Measurements from ENCODE around the gene RNF169. TPM values are rescaled to one million over a fixed set of nuclear protein-coding genes. Genes with fewer than 3 reads are reported as not detected.
A peak's percentile ranks its signal among the peaks of the same experiment; 100 is the strongest.

The RNF169 gene
- total and polyA plus RNA-seq, 9 of the 15 experiments (the other 6 are each of a cell fraction or from before 2014, with no cell fraction given), result 0.68 to 18.1 (median 10.1) TPM

- TF ChIP-seq, protein P1, sequence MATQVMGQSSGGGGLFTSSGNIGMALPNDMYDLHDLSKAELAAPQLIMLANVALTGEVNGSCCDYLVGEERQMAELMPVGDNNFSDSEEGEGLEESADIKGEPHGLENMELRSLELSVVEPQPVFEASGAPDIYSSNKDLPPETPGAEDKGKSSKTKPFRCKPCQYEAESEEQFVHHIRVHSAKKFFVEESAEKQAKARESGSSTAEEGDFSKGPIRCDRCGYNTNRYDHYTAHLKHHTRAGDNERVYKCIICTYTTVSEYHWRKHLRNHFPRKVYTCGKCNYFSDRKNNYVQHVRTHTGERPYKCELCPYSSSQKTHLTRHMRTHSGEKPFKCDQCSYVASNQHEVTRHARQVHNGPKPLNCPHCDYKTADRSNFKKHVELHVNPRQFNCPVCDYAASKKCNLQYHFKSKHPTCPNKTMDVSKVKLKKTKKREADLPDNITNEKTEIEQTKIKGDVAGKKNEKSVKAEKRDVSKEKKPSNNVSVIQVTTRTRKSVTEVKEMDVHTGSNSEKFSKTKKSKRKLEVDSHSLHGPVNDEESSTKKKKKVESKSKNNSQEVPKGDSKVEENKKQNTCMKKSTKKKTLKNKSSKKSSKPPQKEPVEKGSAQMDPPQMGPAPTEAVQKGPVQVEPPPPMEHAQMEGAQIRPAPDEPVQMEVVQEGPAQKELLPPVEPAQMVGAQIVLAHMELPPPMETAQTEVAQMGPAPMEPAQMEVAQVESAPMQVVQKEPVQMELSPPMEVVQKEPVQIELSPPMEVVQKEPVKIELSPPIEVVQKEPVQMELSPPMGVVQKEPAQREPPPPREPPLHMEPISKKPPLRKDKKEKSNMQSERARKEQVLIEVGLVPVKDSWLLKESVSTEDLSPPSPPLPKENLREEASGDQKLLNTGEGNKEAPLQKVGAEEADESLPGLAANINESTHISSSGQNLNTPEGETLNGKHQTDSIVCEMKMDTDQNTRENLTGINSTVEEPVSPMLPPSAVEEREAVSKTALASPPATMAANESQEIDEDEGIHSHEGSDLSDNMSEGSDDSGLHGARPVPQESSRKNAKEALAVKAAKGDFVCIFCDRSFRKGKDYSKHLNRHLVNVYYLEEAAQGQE (IDR thresholded peaks at IDR 0.05; ENCODE audit: borderline replicate concordance), result no peak
- TF ChIP-seq, protein P1 (CRISPR knock-in tag; IDR thresholded peaks at IDR 0.05; ENCODE audit: low read depth), result no peak
- TF ChIP-seq GATA2 (CRISPR knock-in tag; IDR thresholded peaks at IDR 0.05) (no peak), DIDO1 (tag; IDR thresholded peaks at IDR 0.05; ENCODE audit: low read depth) (no peak), CXXC5 (CRISPR knock-in tag; IDR thresholded peaks at IDR 0.05) (peak; percentile 83), FOXA1 (IDR thresholded peaks at IDR 0.05; ENCODE audit: borderline replicate concordance) (no peak), KLF13 (tag; IDR thresholded peaks at IDR 0.05; ENCODE audit: borderline replicate concordance, low read depth) (no peak), FOXA3 (CRISPR knock-in tag; conservative IDR thresholded peaks at IDR 0.05 in 1 of 2, IDR thresholded peaks at IDR 0.05 in 1 of 2) (no peak), FOSL1 (tag; conservative IDR thresholded peaks at IDR 0.05) (peak; percentile 57)
- TF ChIP-seq, protein P2, sequence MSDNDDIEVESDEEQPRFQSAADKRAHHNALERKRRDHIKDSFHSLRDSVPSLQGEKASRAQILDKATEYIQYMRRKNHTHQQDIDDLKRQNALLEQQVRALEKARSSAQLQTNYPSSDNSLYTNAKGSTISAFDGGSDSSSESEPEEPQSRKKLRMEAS (CRISPR knock-in tag; IDR thresholded peaks at IDR 0.05), result no peak
- TF ChIP-seq, protein P3, sequence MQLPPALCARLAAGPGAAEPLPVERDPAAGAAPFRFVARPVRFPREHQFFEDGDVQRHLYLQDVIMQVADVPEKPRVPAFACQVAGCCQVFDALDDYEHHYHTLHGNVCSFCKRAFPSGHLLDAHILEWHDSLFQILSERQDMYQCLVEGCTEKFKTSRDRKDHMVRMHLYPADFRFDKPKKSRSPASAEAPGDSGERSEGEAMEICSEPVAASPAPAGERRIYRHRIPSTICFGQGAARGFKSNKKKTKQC (CRISPR knock-in tag; IDR thresholded peaks at IDR 0.05), result no peak
Measured at GRCh38 chr11:74806267-74806666, 57.6 kb downstream of the RNF169 start (continued).

All from K562 (cell line).